ENCODE results near the gene MCOLN2.

DNA sequence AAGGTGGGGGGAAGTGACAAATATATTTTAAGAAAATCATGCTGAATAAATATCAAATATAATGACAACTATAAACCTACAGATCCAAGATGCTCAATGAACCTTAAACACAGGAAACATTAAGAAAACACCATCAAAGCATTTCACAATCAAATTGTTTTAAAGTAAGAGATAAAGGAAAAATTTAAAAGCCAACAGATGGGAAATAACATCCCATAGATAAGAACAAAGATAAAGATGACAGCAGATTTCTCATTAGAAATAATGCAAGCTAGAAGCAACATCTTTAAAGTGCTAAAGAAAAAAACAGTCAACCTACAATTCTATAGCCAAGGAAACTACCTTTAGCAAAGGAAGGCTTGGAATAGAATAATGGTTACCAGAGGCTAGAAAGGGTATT, 33.6 kb upstream of the MCOLN2 start:
- TF ChIP-seq FOXK2 (IDR thresholded peaks at IDR 0.05) = no peak
- TF ChIP-seq ZNF384 (IDR thresholded peaks at IDR 0.05) = no peak
- TF ChIP-seq ELF4 (IDR thresholded peaks at IDR 0.05) = no peak
- TF ChIP-seq SP1 (IDR thresholded peaks at IDR 0.05) = no peak
- no peak for TF ChIP-seq LEF1 (IDR thresholded peaks at IDR 0.05; ENCODE audit: borderline replicate concordance)
